NCI-H446 treated with DMSO at 0.1 percent for 48 hours (cell line): ENCODE measurements around the gene PATE1.

Experiments used
- DNase-seq: peaks from one replicate; lab custom pipeline; 2025; lab: John Stamatoyannopoulos, UW

Gene PATE1

DNA sequence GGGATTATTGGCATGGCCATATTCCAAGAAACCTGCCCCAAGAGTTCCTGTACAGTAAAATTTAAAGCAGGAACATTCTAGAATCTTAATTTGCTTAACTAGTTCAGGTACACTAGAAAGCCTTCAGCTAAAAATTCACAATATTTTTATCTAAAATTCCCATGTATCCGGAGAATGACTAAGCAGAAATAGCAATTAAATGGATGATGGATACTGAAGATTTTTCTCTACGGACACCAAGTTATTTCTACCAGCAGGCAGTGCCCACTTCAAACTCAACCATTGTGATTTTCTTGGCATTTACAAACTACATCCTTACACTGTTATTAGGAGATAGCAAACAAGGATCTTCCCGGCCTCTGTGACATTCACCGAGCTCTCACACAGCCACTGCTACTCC is 44.7 kb downstream of the PATE1 start:
- no peak for DNase-seq

DNA sequence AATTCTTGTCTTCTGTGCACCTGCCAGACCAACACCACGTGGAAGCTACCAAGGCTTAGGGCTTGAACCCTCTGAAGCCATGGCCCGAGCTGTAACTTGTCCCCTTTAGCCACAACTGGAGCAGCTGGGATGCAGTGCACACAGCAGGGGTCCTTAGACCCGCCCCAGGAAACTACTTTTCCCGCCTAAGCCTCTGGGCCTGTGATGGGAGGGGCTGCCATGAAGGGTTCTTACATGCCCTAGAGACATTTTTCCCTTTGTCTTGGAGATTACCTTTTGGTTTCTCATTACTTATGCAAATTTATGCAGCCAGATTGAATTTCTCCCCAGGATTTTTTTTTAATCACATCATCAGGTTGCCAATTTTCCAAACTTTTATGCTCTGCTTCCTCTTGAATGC is 51.6 kb downstream of the PATE1 start:
- DNase-seq = no peak
